OCI-LY1 (cell line): ENCODE results near the gene ARF6.

Experiments used
- H2AFZ ChIP-seq: fragments of 200-600 bp; sonication (generic), shearing (Covaris generic); 2 replicates; pipeline ENCODE4 v1.6.0; 2014; ENCODE audit warnings: antibody characterized with exemption, mild to moderate bottlenecking, low read length
- H3F3A ChIP-seq: fragments of 200-600 bp; sonication (generic), shearing (Covaris generic); 2 replicates; pipeline ENCODE4 v1.6.0; 2014; ENCODE audit warnings: mild to moderate bottlenecking, antibody characterized with exemption, low read length, moderate library complexity; ENCODE audit not compliant: insufficient read depth
- H3K27ac ChIP-seq: fragments of 200-600 bp; sonication (generic); 2 replicates; pipeline ENCODE4 v1.5.1; 2014; ENCODE audit warnings: low read length, mixed run types, mild to moderate bottlenecking, low read depth; ENCODE audit not compliant: poor library complexity, severe bottlenecking
- H3K27me3 ChIP-seq: fragments of 200-600 bp; sonication (generic); 2 replicates; pipeline ENCODE4 v1.6.0; 2014; ENCODE audit warnings: antibody characterized with exemption, mild to moderate bottlenecking, low read length, moderate library complexity; ENCODE audit not compliant: insufficient read depth
- H3K36me3 ChIP-seq: fragments of 200-600 bp; sonication (generic); 2 replicates; pipeline ENCODE4 v1.6.1; 2014; ENCODE audit warnings: mild to moderate bottlenecking, antibody characterized with exemption, low read length, moderate library complexity, mixed read lengths; ENCODE audit not compliant: insufficient read depth
- H3K4me1 ChIP-seq: fragments of 200-600 bp; sonication (generic); 2 replicates; pipeline ENCODE4 v1.5.1; 2014; ENCODE audit warnings: mild to moderate bottlenecking, low read length, moderate library complexity; ENCODE audit not compliant: insufficient read depth, severe bottlenecking
- H3K4me2 ChIP-seq: fragments of 200-600 bp; sonication (generic), shearing (Covaris generic); 2 replicates; pipeline ENCODE4 v1.6.1; 2014; ENCODE audit warnings: low read length
- H3K4me3 ChIP-seq: fragments of 200-600 bp; sonication (generic); 2 replicates; pipeline ENCODE4 v1.5.1; 2014; ENCODE audit warnings: low read length, low read depth, mild to moderate bottlenecking, mixed read lengths; ENCODE audit not compliant: poor library complexity, severe bottlenecking
- H3K79me2 ChIP-seq: fragments of 200-600 bp; shearing (Covaris generic); 2 replicates; pipeline ENCODE4 v1.6.1; 2016; ENCODE audit warnings: mixed run types, low read length, mixed read lengths; ENCODE audit not compliant: insufficient read depth
- H3K9ac ChIP-seq: fragments of 200-600 bp; sonication (generic), shearing (Covaris generic); 2 replicates; pipeline ENCODE4 v1.6.1; 2014; ENCODE audit warnings: mild to moderate bottlenecking, low read length, mixed read lengths
- H3K9me2 ChIP-seq: fragments of 200-600 bp; sonication (generic), shearing (Covaris generic); 2 replicates; pipeline ENCODE4 v1.6.1; 2014; ENCODE audit warnings: low read depth, mild to moderate bottlenecking, low read length, mixed read lengths
- H3K9me3 ChIP-seq: fragments of 200-600 bp; shearing (Covaris generic); 2 replicates; pipeline ENCODE4 v1.6.1; 2014; ENCODE audit warnings: low read length, mixed read lengths
- H4K20me1 ChIP-seq: fragments of 200-600 bp; sonication (generic), shearing (Covaris generic); 2 replicates; pipeline ENCODE4 v1.6.0; 2016; ENCODE audit warnings: mild to moderate bottlenecking, low read length; ENCODE audit not compliant: insufficient read depth
- EZH2 ChIP-seq: fragments of 200-600 bp; sonication (generic), shearing (Covaris generic); IDR thresholded peaks from 2 replicates; pipeline ENCODE4 v1.8.0; 2017; ENCODE audit warnings: borderline replicate concordance, mixed run types, mild to moderate bottlenecking, antibody characterized with exemption, low read length, moderate library complexity, mixed read lengths
- TF ChIP-seq, protein P1 (sequence below): fragments of 200-600 bp; sonication (generic), shearing (Covaris generic); IDR thresholded peaks from 2 replicates; pipeline ENCODE4 v1.5.1; 2017; ENCODE audit warnings: mild to moderate bottlenecking, antibody characterized with exemption, low read length, moderate library complexity, mixed read lengths

ARF6 gene

GRCh38 chr14:49892636-49893308, at the start of gene ARF6:
ARF6 (plus strand) TSS chr14:49893082; CDS start chr14:49893737, 655 bp downstream.
- Histone ChIP-seq H2AFZ (no peak within 1 kb of the TSS), H3K9me2 (no peaks in the 10 kb centered on the region), H3K4me3 (peak within 1 kb of the TSS; percentile 92), H3K36me3 (peaks cover 45% of the 10 kb centered on the region), H3K79me2 (peaks cover 48% of the 10 kb centered on the region), H3K4me1 (peaks cover 46% of the 10 kb centered on the region), H3K27ac (peak within 1 kb of the TSS; percentile 91), H3K9ac (peak within 1 kb of the TSS; percentile 99), H4K20me1 (no peaks in the 10 kb centered on the region), H3K9me3 (no peaks in the 10 kb centered on the region), H3K27me3 (no peaks in the 10 kb centered on the region), H3F3A (no peaks in the 10 kb centered on the region; the same call in 1 of the 2 replicates), H3K4me2 (peak within 1 kb of the TSS; percentile 93)
- TF ChIP-seq EZH2 = no peak
- TF ChIP-seq, protein P1, sequence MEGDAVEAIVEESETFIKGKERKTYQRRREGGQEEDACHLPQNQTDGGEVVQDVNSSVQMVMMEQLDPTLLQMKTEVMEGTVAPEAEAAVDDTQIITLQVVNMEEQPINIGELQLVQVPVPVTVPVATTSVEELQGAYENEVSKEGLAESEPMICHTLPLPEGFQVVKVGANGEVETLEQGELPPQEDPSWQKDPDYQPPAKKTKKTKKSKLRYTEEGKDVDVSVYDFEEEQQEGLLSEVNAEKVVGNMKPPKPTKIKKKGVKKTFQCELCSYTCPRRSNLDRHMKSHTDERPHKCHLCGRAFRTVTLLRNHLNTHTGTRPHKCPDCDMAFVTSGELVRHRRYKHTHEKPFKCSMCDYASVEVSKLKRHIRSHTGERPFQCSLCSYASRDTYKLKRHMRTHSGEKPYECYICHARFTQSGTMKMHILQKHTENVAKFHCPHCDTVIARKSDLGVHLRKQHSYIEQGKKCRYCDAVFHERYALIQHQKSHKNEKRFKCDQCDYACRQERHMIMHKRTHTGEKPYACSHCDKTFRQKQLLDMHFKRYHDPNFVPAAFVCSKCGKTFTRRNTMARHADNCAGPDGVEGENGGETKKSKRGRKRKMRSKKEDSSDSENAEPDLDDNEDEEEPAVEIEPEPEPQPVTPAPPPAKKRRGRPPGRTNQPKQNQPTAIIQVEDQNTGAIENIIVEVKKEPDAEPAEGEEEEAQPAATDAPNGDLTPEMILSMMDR = no peak

DNA sequence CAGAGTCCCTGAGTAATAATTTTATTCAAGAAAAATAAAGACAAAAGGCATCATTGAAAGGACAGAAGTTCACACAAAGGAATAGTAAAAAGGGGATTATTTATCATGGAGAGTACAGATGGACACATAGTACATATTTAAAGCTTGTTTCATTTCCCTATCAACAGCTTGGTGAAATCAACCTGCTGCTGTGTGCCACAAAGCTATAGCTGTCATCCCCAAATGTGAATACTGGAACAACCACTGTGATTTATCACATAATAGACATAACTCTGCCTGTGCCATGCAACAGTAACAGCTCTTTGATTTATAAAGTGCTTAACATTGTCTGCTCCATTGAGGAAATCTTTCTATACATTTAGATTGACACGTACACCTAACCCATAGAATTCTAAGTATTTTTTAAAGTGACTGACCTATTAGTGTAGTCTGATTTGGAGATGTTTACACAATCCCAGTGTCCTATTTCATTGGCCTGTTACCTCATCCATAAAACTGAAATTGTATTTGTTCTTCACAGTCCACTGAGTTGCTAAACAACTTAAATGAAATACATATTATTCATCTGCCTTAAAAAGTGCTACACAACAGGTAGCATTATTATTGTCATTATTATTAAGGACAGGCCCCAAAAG, 43.6 kb upstream of the ARF6 start:
- Histone ChIP-seq H3K27me3 (no peaks in the 10 kb centered on the region), H3K4me1 (peaks cover 16% of the 10 kb centered on the region), H3K9me3 (no peaks in the 10 kb centered on the region), H3F3A (no peaks in the 10 kb centered on the region), H3K79me2 (peaks cover 18% of the 10 kb centered on the region), H2AFZ (no peak overlapping the region), H3K4me2 (no peak overlapping the region), H4K20me1 (no peaks in the 10 kb centered on the region), H3K27ac (no peak overlapping the region), H3K9ac (no peak overlapping the region), H3K9me2 (no peaks in the 10 kb centered on the region), H3K4me3 (no peak overlapping the region), H3K36me3 (peaks cover 42% of the 10 kb centered on the region)
- no peak for TF ChIP-seq EZH2
- TF ChIP-seq, protein P1 = no peak

- Histone ChIP-seq H3K36me3 (peaks cover 21% of the 10 kb centered on the region), H2AFZ (no peak overlapping the region), H3K27ac (no peak overlapping the region)
Observed at GRCh38 chr14:49851813-49852212, 41.1 kb upstream of the ARF6 start.

More at GRCh38 chr14:49851813-49852212, 41.1 kb upstream of the ARF6 start:
- H3K9ac ChIP-seq = peak overlapping the region; percentile 85
- H4K20me1 ChIP-seq = no peaks in the 10 kb centered on the region
- peaks cover 18% of the 10 kb centered on the region for H3K79me2 ChIP-seq
- peak overlapping the region; percentile 87 for H3K4me3 ChIP-seq
- TF ChIP-seq EZH2 = no peak
- TF ChIP-seq, protein P1 = no peak
- no peaks in the 10 kb centered on the region for H3K9me3 ChIP-seq
- H3F3A ChIP-seq = peaks cover 3% of the 10 kb centered on the region; the same call in 1 of the 2 replicates
- H3K4me1 ChIP-seq = peaks cover 16% of the 10 kb centered on the region
- H3K4me2 ChIP-seq = peak overlapping the region; percentile 74
- no peaks in the 10 kb centered on the region for H3K9me2 ChIP-seq
- H3K27me3 ChIP-seq = no peaks in the 10 kb centered on the region
